ENCODE results near the gene LGR6. TPM values are rescaled to one million over a fixed set of nuclear protein-coding genes. Genes with fewer than 3 reads are reported as not detected.
"Not testable (repeated sequence)": the region's sequence is repeated elsewhere in the genome, so short reads cannot be mapped to it uniquely, and the experiment has no call there.

LGR6 gene
- total RNA-seq, 4 donors from 2014 or later = 1.6 to 4.9 (median 4.1) TPM

- no peaks in the 10 kb centered on the region for H3K36me3 ChIP-seq
- no peak overlapping the region for H3K27ac ChIP-seq
- DNase-seq (ENCODE audit: low spot score in 2 of 2) = no peak
- 76% methylated on average over 7 of the region's 7 CpGs for WGBS
- H3K4me3 ChIP-seq = no peak overlapping the region
- TF ChIP-seq EP300 (IDR thresholded peaks at IDR 0.05) = no peak
- TF ChIP-seq POLR2A (IDR thresholded peaks at IDR 0.05) = no peak
- TF ChIP-seq CTCF (IDR thresholded peaks at IDR 0.05) = no peak
- no peak for TF ChIP-seq POLR2AphosphoS5 (IDR thresholded peaks at IDR 0.05)
- no peaks in the 10 kb centered on the region for H3K27me3 ChIP-seq
- H3K9me3 ChIP-seq = no peaks in the 10 kb centered on the region
- H3K4me1 ChIP-seq = no peaks in the 10 kb centered on the region
These were observed 19.6 kb upstream of the LGR6 start for GRCh38 chr1:202173993-202174392.

GRCh38 chr1:202176949-202177927 lies 16.4 kb upstream of the LGR6 start:
- Histone ChIP-seq H3K9me3 (no peaks in the 10 kb centered on the region), H3K27me3 (peaks cover 7% of the 10 kb centered on the region), H3K27ac (no peak overlapping the region), H3K36me3 (no peaks in the 10 kb centered on the region), H3K4me1 (no peaks in the 10 kb centered on the region), H3K4me3 (no peak overlapping the region)
- TF ChIP-seq POLR2A (IDR thresholded peaks at IDR 0.05) (no peak), EP300 (IDR thresholded peaks at IDR 0.05) (no peak), CTCF (IDR thresholded peaks at IDR 0.05) (no peak)
- no peak for DNase-seq (ENCODE audit: low spot score in 2 of 2)
- WGBS = 86% methylated on average over 10 of the region's 29 CpGs

- 78% methylated on average over 19 of the region's 19 CpGs for WGBS
- Histone ChIP-seq H3K4me3 (no peak overlapping the region), H3K27ac (no peak overlapping the region), H3K4me1 (peaks cover 5% of the 10 kb centered on the region), H3K36me3 (no peaks in the 10 kb centered on the region), H3K9me3 (no peaks in the 10 kb centered on the region), H3K27me3 (peaks cover 17% of the 10 kb centered on the region)
- DNase-seq (ENCODE audit: low spot score in 2 of 2) = no peak
- TF ChIP-seq POLR2AphosphoS5 (IDR thresholded peaks at IDR 0.05) (no peak), POLR2A (IDR thresholded peaks at IDR 0.05) (no peak), CTCF (IDR thresholded peaks at IDR 0.05) (no peak), EP300 (IDR thresholded peaks at IDR 0.05) (no peak)
These were observed 13.5 kb upstream of the LGR6 start for GRCh38 chr1:202179828-202180750.

GRCh38 chr1:202180751-202181139 lies 12.9 kb upstream of the LGR6 start:
- 75% methylated on average over 2 of the region's 2 CpGs for WGBS
- peaks cover 17% of the 10 kb centered on the region for H3K27me3 ChIP-seq

GRCh38 chr1:202181586-202181985 lies 12.0 kb upstream of the LGR6 start:
- no peak overlapping the region for H3K4me3 ChIP-seq
- H3K27me3 ChIP-seq = peaks cover 21% of the 10 kb centered on the region
- no peak for TF ChIP-seq EP300 (IDR thresholded peaks at IDR 0.05)
- no peak for TF ChIP-seq CTCF (IDR thresholded peaks at IDR 0.05)

More at GRCh38 chr1:202180751-202181139, 12.9 kb upstream of the LGR6 start:
- H3K4me1 ChIP-seq; H3K36me3 ChIP-seq; DNase-seq (ENCODE audit: low spot score in 2 of 2); H3K9me3 ChIP-seq; H3K27ac ChIP-seq; H3K4me3 ChIP-seq: not testable (repeated sequence)

More at GRCh38 chr1:202181586-202181985, 12.0 kb upstream of the LGR6 start:
- H3K4me1 ChIP-seq = peaks cover 6% of the 10 kb centered on the region
- 83% methylated on average over 2 of the region's 7 CpGs for WGBS
- H3K36me3 ChIP-seq = no peaks in the 10 kb centered on the region
- H3K9me3 ChIP-seq = no peaks in the 10 kb centered on the region
- DNase-seq (ENCODE audit: low spot score in 2 of 2) = no peak
- no peak overlapping the region for H3K27ac ChIP-seq

All from suprapubic skin (tissue), 4 donors.